IMR-90 (cell line): ENCODE measurements around the gene MAML3. TPM values are rescaled to one million over a fixed set of nuclear protein-coding genes. Genes with fewer than 3 reads are reported as not detected.

ENCODE experiments used
- ATAC-seq: fragments of 200-7000 bp; cut with Tn5 transposase; 2 replicates; pipeline ENCODE4 v1.9.1; 2020; ENCODE audit warnings: low read depth, mild to moderate bottlenecking, moderate library complexity
- BruUV-seq: library from RNA; stranded (reverse); fragments of 400-500 nt; replicated peaks from 2 replicates; lab custom pipeline; 2021; lab: Mats Ljungman, UMichigan
- CTCF ChIA-PET: fragments of 300-600 bp; formaldehyde crosslinking; extraction: SDS; loops from one replicate; lab custom pipeline; 2021; ENCODE audit warnings: antibody characterized with exemption; lab: Yijun Ruan, JAX
- POLR2A ChIA-PET: fragments of 300-600 bp; sonication (Branson Sonifier 250); formaldehyde crosslinking; loops from one replicate; lab custom pipeline; 2022; ENCODE audit warnings: antibody characterized with exemption; ENCODE audit not compliant: unreplicated experiment; lab: Charles Lee
- DNase-seq: peaks from one replicate; pipeline ENCODE4 v3.0.0; 2013
- H2AFZ ChIP-seq: replicated peaks from 2 replicates; pipeline ENCODE3; 2013; ENCODE audit warnings: low read length, mild to moderate bottlenecking; ENCODE audit not compliant: poor library complexity
- H2AK5ac ChIP-seq: 2 replicates; pipeline ENCODE4 v1.6.1; 2013; ENCODE audit warnings: low read depth, low read length, inconsistent platforms
- H2AK9ac ChIP-seq: replicated peaks from 2 replicates; pipeline ENCODE3; 2013; ENCODE audit warnings: mild to moderate bottlenecking, low read depth, low read length, moderate library complexity; ENCODE audit not compliant: poor library complexity
- H2BK120ac ChIP-seq: 2 replicates; pipeline ENCODE4 v1.6.1; 2013; ENCODE audit warnings: low read depth, low read length, inconsistent platforms
- H2BK15ac ChIP-seq: 3 replicates; pipeline ENCODE4 v1.6.1; 2013; ENCODE audit warnings: low read depth, low read length, inconsistent platforms
- H2BK20ac ChIP-seq: 2 replicates; pipeline ENCODE4 v1.6.1; 2013; ENCODE audit warnings: low read depth, mild to moderate bottlenecking, inconsistent platforms, low read length, moderate library complexity
- H2BK5ac ChIP-seq: 2 replicates; pipeline ENCODE4 v1.6.1; 2013; ENCODE audit warnings: mild to moderate bottlenecking, low read depth, low read length, inconsistent platforms; ENCODE audit not compliant: poor library complexity, severe bottlenecking
- H3K14ac ChIP-seq: replicated peaks from 2 replicates; pipeline ENCODE4 v1.6.1; 2013; ENCODE audit warnings: low read depth, low read length, inconsistent platforms
- H3K18ac ChIP-seq: 2 replicates; pipeline ENCODE4 v1.6.1; 2013; ENCODE audit warnings: low read depth, low read length, control low read depth
- H3K23ac ChIP-seq: 2 replicates; pipeline ENCODE4 v1.6.1; 2013; ENCODE audit warnings: low read depth, low read length, inconsistent platforms
- H3K27ac ChIP-seq: 2 replicates; pipeline ENCODE4 v1.5.1; 2013; ENCODE audit warnings: mild to moderate bottlenecking, control low read depth, low read length; ENCODE audit not compliant: insufficient read depth
- H3K27me3 ChIP-seq: 2 replicates; pipeline ENCODE4 v1.6.1; 2013; ENCODE audit warnings: low read length; ENCODE audit not compliant: control insufficient read depth, insufficient read depth
- H3K36me3 ChIP-seq: 2 replicates; pipeline ENCODE4 v1.6.1; 2013; ENCODE audit warnings: low read length, mixed read lengths; ENCODE audit not compliant: control insufficient read depth, insufficient read depth
- H3K4ac ChIP-seq: 2 replicates; pipeline ENCODE4 v1.6.1; 2013; ENCODE audit warnings: low read depth, low read length, inconsistent platforms
- H3K4me1 ChIP-seq: 2 replicates; pipeline ENCODE4 v1.6.1; 2013; ENCODE audit warnings: low read length, mixed read lengths; ENCODE audit not compliant: control insufficient read depth, insufficient read depth
- H3K4me2 ChIP-seq: 2 replicates; pipeline ENCODE4 v1.6.1; 2013; ENCODE audit warnings: low read depth, mild to moderate bottlenecking, control low read depth, low read length, moderate library complexity
- H3K4me3 ChIP-seq: 2 replicates; pipeline ENCODE4 v1.5.1; 2013; ENCODE audit warnings: low read depth, mild to moderate bottlenecking, control low read depth, low read length, moderate library complexity; ENCODE audit not compliant: insufficient read depth
- H3K56ac ChIP-seq: 2 replicates; pipeline ENCODE4 v1.6.1; 2013; ENCODE audit warnings: low read length, inconsistent platforms; ENCODE audit not compliant: insufficient read depth; ENCODE audit errors: extremely low read depth
- H3K79me1 ChIP-seq, 2 experiments: 2 replicates each; pipeline ENCODE4 v1.6.1; 2013; ENCODE audit warnings: low read length in 2 of 2, inconsistent platforms in 1 of 2, low read depth in 1 of 2
- H3K9ac ChIP-seq: 2 replicates; pipeline ENCODE4 v1.6.1; 2013; ENCODE audit warnings: low read depth, low read length, control low read depth
- H3K9me1 ChIP-seq: 2 replicates; pipeline ENCODE4 v1.6.1; 2013; ENCODE audit warnings: low read length, inconsistent platforms; ENCODE audit not compliant: insufficient read depth
- H3K9me3 ChIP-seq: 2 replicates; pipeline ENCODE4 v1.6.1; 2013; ENCODE audit warnings: low read length; ENCODE audit not compliant: control insufficient read depth, insufficient read depth
- H4K20me1 ChIP-seq: 2 replicates; pipeline ENCODE4 v1.6.1; 2013; ENCODE audit warnings: low read length, inconsistent platforms; ENCODE audit not compliant: insufficient read depth
- H4K5ac ChIP-seq: 2 replicates; pipeline ENCODE4 v1.6.1; 2013; ENCODE audit warnings: mild to moderate bottlenecking, low read depth, low read length, control low read depth
- H4K8ac ChIP-seq, 2 experiments: 2 replicates each; pipeline ENCODE4 v1.6.1; 2013; ENCODE audit warnings: low read depth in 2 of 2, low read length in 2 of 2, control low read depth in 1 of 2, inconsistent platforms in 1 of 2
- H4K91ac ChIP-seq: 2 replicates; pipeline ENCODE4 v1.6.1; 2013; ENCODE audit warnings: low read depth, low read length, inconsistent platforms; ENCODE audit not compliant: insufficient read depth
- BHLHE40 ChIP-seq: fragments of 150-350 bp; IDR thresholded peaks from 2 replicates; pipeline ENCODE4 v1.6.1; 2016; ENCODE audit warnings: mild to moderate bottlenecking, low read depth, low read length
- CTCF ChIP-seq: conservative IDR thresholded peaks from 2 replicates; pipeline ENCODE4 v1.5.1; 2012; ENCODE audit warnings: mild to moderate bottlenecking, low read depth, low read length, improper control_type of control experiment
- FOS ChIP-seq: fragments of 150-350 bp; IDR thresholded peaks from 2 replicates; pipeline ENCODE4 v1.6.1; 2016; ENCODE audit warnings: low read depth, low read length
- MAZ ChIP-seq: IDR thresholded peaks from 2 replicates; pipeline ENCODE4 v1.6.1; 2012; ENCODE audit warnings: low read depth, mild to moderate bottlenecking, low read length, improper control_type of control experiment, moderate library complexity, borderline replicate concordance
- RCOR1 ChIP-seq: IDR thresholded peaks from 2 replicates; pipeline ENCODE4 v1.6.1; 2012; ENCODE audit warnings: mild to moderate bottlenecking, low read length, improper control_type of control experiment; ENCODE audit not compliant: insufficient replicate concordance
- RFX5 ChIP-seq: IDR thresholded peaks from 2 replicates; pipeline ENCODE4 v1.8.0; 2012; ENCODE audit warnings: low read depth, mild to moderate bottlenecking, low read length, moderate library complexity
- SMC3 ChIP-seq: fragments of 150-350 bp; IDR thresholded peaks from 2 replicates; pipeline ENCODE4 v1.6.1; 2016; ENCODE audit warnings: low read depth, mild to moderate bottlenecking, antibody characterized with exemption, low read length, moderate library complexity
- USF2 ChIP-seq: fragments of 150-350 bp; IDR thresholded peaks from 2 replicates; pipeline ENCODE4 v1.6.1; 2017; ENCODE audit warnings: mild to moderate bottlenecking, antibody characterized with exemption, low read length, low read depth
- WGBS, 2 experiments: methylation state at CpG; one replicate each; pipeline versions ENCODE4 v1.1.5 to v1.1.7; 2013; ENCODE audit warnings: missing lambda C conversion rate in 2 of 2; ENCODE audit not compliant: insufficient read length in 1 of 2; ENCODE audit errors: extremely low coverage in 2 of 2; 5-methylcytosine and 5-hydroxymethylcytosine counted together
- dilution Hi-C: fragments of 300-500 bp; cut with HindIII; formaldehyde crosslinking; loops from one replicate; pipeline ENCODE4 v1.14.3; 2018; ENCODE audit warnings: low sequenced_read_pairs; ENCODE audit not compliant: unreplicated experiment
- in situ Hi-C: fragments of 300-500 bp; cut with MboI; formaldehyde crosslinking; loops from 3 replicates; pipeline ENCODE4 v1.14.3; 2019; ENCODE audit warnings: low sequenced_read_pairs, inconsistent platforms, mixed read lengths
- intact Hi-C: fragments of 100-400 bp; cut with micrococcal nuclease; formaldehyde crosslinking; loops from 2 replicates; pipeline ENCODE4 v1.10.0; 2022
- polyA plus RNA-seq, 3 experiments: library from polyadenylated mRNA; depleted of rRNA; stranded (reverse); fragments of >200 nt; gene quantifications; 2 replicates each; pipeline ENCODE4 v1.2.3, GENCODE V29; 2012; ENCODE audit warnings: low replicate concordance in 1 of 3
- total RNA-seq: library from RNA; depleted of rRNA; stranded (reverse); fragments of >200 nt; gene quantifications from 2 replicates; pipeline ENCODE4 v1.2.3, GENCODE V29; 2012

The MAML3 gene
- total and polyA plus RNA-seq, 2 of the 4 experiments (the other 2 are of a cell fraction), result 0.90 to 1.7 TPM

- peak; percentile 63 for DNase-seq
- Histone ChIP-seq H3K14ac (peak overlapping the region; percentile 47; the same call in 1 of the 2 replicates), H3K9me1 (peaks cover 3% of the 10 kb centered on the region; the same call in 1 of the 2 replicates), H3K4me2 (no peak overlapping the region), H3K4me1 (peaks cover 16% of the 10 kb centered on the region), H2BK15ac (peak overlapping the region; percentile 45; the same call in 1 of the 3 replicates), H2AK9ac (no peak overlapping the region), H3K4ac (peak overlapping the region; percentile 79), H4K91ac (peak overlapping the region; percentile 54; the same call in 1 of the 2 replicates), H3K27ac (peak overlapping the region; percentile 56; the same call in 1 of the 2 replicates), H3K9ac (no peak overlapping the region), H2BK20ac (peak overlapping the region; percentile 72), H3K18ac (peak overlapping the region; percentile 88; the same call in 1 of the 2 replicates), H4K20me1 (no peaks in the 10 kb centered on the region), H3K27me3 (no peaks in the 10 kb centered on the region), H2AK5ac (peak overlapping the region; percentile 47; the same call in 1 of the 2 replicates), H3K4me3 (no peak overlapping the region), H4K8ac (peak overlapping the region in 1 of 2 experiments; percentile 77; a peak in 2 of 4 replicates), H3K23ac (no peak overlapping the region; the same call in 1 of the 2 replicates), H3K36me3 (no peaks in the 10 kb centered on the region), H3K56ac (no peak overlapping the region), H2BK120ac (peak overlapping the region; percentile 86), H2BK5ac (peak overlapping the region; percentile 75), H3K79me1 (peaks cover 0 to 5% of the 10 kb centered on the region in 2 experiments; a peak in 1 of 4 replicates), H2AFZ (no peak overlapping the region), H3K9me3 (no peaks in the 10 kb centered on the region), H4K5ac (peak overlapping the region; percentile 24; the same call in 1 of the 2 replicates)
- dilution Hi-C loops, result no loop called here
- in situ Hi-C loops, result no loop called here
- TF ChIP-seq USF2 (peak; percentile 19; the same call in 1 of the 2 replicates), BHLHE40 (no peak; the same call in 1 of the 2 replicates), SMC3 (no peak), RCOR1 (peak; percentile 36), CTCF (no peak), MAZ (no peak), FOS (no peak), RFX5 (no peak)
- CTCF ChIA-PET, result no interaction called here
- intact Hi-C loops, result no loop called here
- BruUV-seq, result no TSS peak
- peak; percentile 42 for ATAC-seq
- POLR2A ChIA-PET, result no interaction called here
- no CpG with 5 or more reads among the region's 7 CpGs for WGBS, 2 experiments
These were observed 235.4 kb downstream of the MAML3 start for GRCh38 chr4:139918591-139918990.
